ENCODE results near the gene TCTN1. TPM values are rescaled to one million over a fixed set of nuclear protein-coding genes. Genes with fewer than 3 reads are reported as not detected.
"Not testable (repeated sequence)": the region's sequence is repeated elsewhere in the genome, so short reads cannot be mapped to it uniquely, and the experiment has no call there.

TCTN1 gene
- total RNA-seq, 1 experiment from 2014 or later, result 58.3 TPM

DNA sequence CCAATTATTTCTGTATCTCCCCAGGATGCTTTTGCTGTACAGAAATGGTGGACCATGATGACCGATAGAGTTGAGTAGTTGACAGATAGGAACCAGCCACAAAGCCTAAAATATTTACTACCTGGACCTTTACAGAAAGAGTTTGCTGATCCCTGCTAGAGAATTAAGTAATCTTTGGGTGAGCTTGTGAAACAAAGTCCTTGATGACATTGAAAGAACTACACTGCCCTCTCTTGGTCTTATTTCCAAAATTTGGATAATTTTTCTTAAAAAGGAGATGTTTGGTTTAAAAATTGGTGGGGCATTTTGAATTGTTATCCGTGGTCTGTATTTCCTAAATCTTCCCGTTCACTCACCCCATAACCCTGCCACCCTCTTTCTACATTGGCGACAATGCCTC is 13.7 kb upstream of the TCTN1 start:
- Histone ChIP-seq H3K9me2 (ENCODE audit: insufficient read depth) (no peaks in the 10 kb centered on the region), H2AFZ (no peak overlapping the region), H3K4me3 (no peak overlapping the region), H3F3A (ENCODE audit: insufficient read depth, low read depth) (no peaks in the 10 kb centered on the region), H4K20me1 (ENCODE audit: insufficient read depth) (no peaks in the 10 kb centered on the region), H3K4me2 (no peak overlapping the region), H3K9me3 (ENCODE audit: insufficient read depth, low read depth) (no peaks in the 10 kb centered on the region), H3K36me3 (ENCODE audit: low read depth) (no peaks in the 10 kb centered on the region), H3K4me1 (replicated peaks; ENCODE audit: insufficient read depth) (no peaks in the 10 kb centered on the region), H3K27ac (no peak overlapping the region), H3K79me2 (ENCODE audit: low read depth) (no peaks in the 10 kb centered on the region), H3K27me3 (ENCODE audit: insufficient read depth, low read depth) (no peaks in the 10 kb centered on the region)
- TF ChIP-seq, protein P1, sequence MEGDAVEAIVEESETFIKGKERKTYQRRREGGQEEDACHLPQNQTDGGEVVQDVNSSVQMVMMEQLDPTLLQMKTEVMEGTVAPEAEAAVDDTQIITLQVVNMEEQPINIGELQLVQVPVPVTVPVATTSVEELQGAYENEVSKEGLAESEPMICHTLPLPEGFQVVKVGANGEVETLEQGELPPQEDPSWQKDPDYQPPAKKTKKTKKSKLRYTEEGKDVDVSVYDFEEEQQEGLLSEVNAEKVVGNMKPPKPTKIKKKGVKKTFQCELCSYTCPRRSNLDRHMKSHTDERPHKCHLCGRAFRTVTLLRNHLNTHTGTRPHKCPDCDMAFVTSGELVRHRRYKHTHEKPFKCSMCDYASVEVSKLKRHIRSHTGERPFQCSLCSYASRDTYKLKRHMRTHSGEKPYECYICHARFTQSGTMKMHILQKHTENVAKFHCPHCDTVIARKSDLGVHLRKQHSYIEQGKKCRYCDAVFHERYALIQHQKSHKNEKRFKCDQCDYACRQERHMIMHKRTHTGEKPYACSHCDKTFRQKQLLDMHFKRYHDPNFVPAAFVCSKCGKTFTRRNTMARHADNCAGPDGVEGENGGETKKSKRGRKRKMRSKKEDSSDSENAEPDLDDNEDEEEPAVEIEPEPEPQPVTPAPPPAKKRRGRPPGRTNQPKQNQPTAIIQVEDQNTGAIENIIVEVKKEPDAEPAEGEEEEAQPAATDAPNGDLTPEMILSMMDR (conservative IDR thresholded peaks at IDR 0.05), result peak; percentile 85
- TF ChIP-seq EZH2 (IDR thresholded peaks at IDR 0.05; ENCODE audit: low read depth), result no peak
- POLR2A ChIA-PET (ENCODE audit: unreplicated experiment), result interaction anchor here (0.5 to 0.7 kb wide), 3 partner anchors 16 to 245 kb away, joined by 5 to 8 read pairs (median 7); no protein-coding TSS in a partner anchor
- peak in 1 of 2 experiments; percentile 58 for DNase-seq
- CTCF ChIA-PET, result interaction anchor here (0.6 to 3.1 kb wide), 8 partner anchors 11 to 147 kb away, joined by 3 to 18 read pairs (median 6); partner anchors contain the start of genes FAM216A and GPN3
- BruUV-seq (replicated peaks), result no TSS peak
- intact Hi-C loops (cut with micrococcal nuclease; ENCODE audit: unreplicated experiment), result loop anchor here (1.0 to 5.0 kb wide), 5 partner anchors 48 to 500 kb away; no protein-coding TSS in a partner anchor

DNA sequence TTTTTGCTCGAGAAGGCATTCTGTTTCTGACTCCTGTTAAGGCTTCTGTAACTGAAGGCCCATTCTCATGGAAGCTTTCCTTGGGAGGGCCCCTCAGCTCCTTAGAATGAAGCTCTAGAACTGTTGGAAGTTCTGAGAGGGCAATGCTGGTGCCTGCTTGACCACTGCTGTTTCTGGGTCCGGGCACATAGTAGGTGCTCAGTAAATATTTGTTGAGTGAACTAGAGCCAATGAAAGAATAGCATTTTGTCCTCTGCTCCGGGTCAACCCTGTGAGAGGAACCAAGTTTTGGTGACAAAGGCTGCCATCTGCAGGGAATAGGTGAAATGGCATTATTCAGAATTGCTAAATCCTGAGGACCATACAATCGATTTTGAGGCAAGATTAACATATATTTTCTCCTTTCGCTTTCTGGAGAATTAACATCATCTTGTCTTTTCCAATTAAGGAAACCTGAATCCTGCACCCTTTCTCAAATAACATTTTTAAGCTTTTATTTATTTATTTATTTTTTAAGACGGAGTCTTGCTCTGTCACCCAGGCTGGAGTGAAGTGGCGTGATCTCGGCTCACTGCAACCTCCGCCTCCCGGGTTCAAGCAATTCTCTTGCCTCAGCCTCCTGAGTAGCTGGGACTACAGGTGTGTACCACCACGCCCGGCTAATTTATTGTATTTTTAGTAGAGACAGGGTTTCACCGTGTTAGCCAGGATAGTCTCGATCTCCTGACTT is 11.7 kb upstream of the TCTN1 start:
- not testable (repeated sequence) for H3K4me2 ChIP-seq, H2AFZ ChIP-seq

GRCh38 chr12:110606253-110606611 is 7.7 kb upstream of the TCTN1 start:
- DNase-seq, result no peak
- POLR2A ChIA-PET (ENCODE audit: unreplicated experiment), result no interaction called here
- no peaks in the 10 kb centered on the region for H3K36me3 ChIP-seq (ENCODE audit: low read depth)
- H3K4me2 ChIP-seq, result no peak overlapping the region
- H3K4me3 ChIP-seq, result no peak overlapping the region
- no peaks in the 10 kb centered on the region for H4K20me1 ChIP-seq (ENCODE audit: insufficient read depth)
- H3K9me2 ChIP-seq (ENCODE audit: insufficient read depth), result no peaks in the 10 kb centered on the region
- BruUV-seq (replicated peaks), result no TSS peak
- TF ChIP-seq, protein P1 (conservative IDR thresholded peaks at IDR 0.05), result no peak
- no peak for TF ChIP-seq EZH2 (IDR thresholded peaks at IDR 0.05; ENCODE audit: low read depth)
- no peaks in the 10 kb centered on the region for H3K9me3 ChIP-seq (ENCODE audit: insufficient read depth, low read depth)
- no peak overlapping the region for H2AFZ ChIP-seq
- H3K27me3 ChIP-seq (ENCODE audit: insufficient read depth, low read depth), result no peaks in the 10 kb centered on the region
- peaks cover 8% of the 10 kb centered on the region; the same call in 1 of the 2 replicates for H3K4me1 ChIP-seq (replicated peaks; ENCODE audit: insufficient read depth)
- H3K79me2 ChIP-seq (ENCODE audit: low read depth), result no peaks in the 10 kb centered on the region
- H3K27ac ChIP-seq, result no peak overlapping the region
- intact Hi-C loops (cut with micrococcal nuclease; ENCODE audit: unreplicated experiment), result no loop called here
- peaks cover 5% of the 10 kb centered on the region; the same call in 1 of the 2 replicates for H3F3A ChIP-seq (ENCODE audit: insufficient read depth, low read depth)
- CTCF ChIA-PET, result no interaction called here

More for the DNA sequence above, 11.7 kb upstream of the TCTN1 start:
- H3K27me3 ChIP-seq (ENCODE audit: insufficient read depth, low read depth); BruUV-seq (replicated peaks); H3K4me1 ChIP-seq (replicated peaks; ENCODE audit: insufficient read depth); DNase-seq; POLR2A ChIA-PET (ENCODE audit: unreplicated experiment); H4K20me1 ChIP-seq (ENCODE audit: insufficient read depth); H3F3A ChIP-seq (ENCODE audit: insufficient read depth, low read depth); H3K9me2 ChIP-seq (ENCODE audit: insufficient read depth); H3K36me3 ChIP-seq (ENCODE audit: low read depth); H3K9me3 ChIP-seq (ENCODE audit: insufficient read depth, low read depth); H3K4me3 ChIP-seq; H3K27ac ChIP-seq; H3K79me2 ChIP-seq (ENCODE audit: low read depth): not testable (repeated sequence)
- intact Hi-C loops (cut with micrococcal nuclease; ENCODE audit: unreplicated experiment), result loop anchor here (1.0 to 5.0 kb wide), 3 partner anchors 152 to 285 kb away; partner anchors contain the start of gene ARPC3
- TF ChIP-seq, protein P1 (conservative IDR thresholded peaks at IDR 0.05), result peak; percentile 83
- CTCF ChIA-PET, result interaction anchor here (0.6 to 3.1 kb wide), 9 partner anchors 12 to 227 kb away, joined by 3 to 18 read pairs (median 9); partner anchors contain the start of genes ARPC3, FAM216A, GPN3 and TCTN1

Data from PC-9 (cell line).